OCI-LY7 (cell line): ENCODE measurements around the gene KRTAP10-9.

Experiments
- CTCF ChIP-seq: fragments of 200-600 bp; sonication (generic); conservative IDR thresholded peaks from 2 replicates; pipeline ENCODE4 v1.5.1; 2014; ENCODE audit warnings: mild to moderate bottlenecking, antibody characterized with exemption, low read length, moderate library complexity, mixed read lengths
- EZH2phosphoT487 ChIP-seq: fragments of 200-600 bp; sonication (generic); IDR thresholded peaks from 2 replicates; pipeline ENCODE4 v1.6.1; 2018; ENCODE audit warnings: low read depth, borderline replicate concordance, mild to moderate bottlenecking, mixed run types, antibody characterized with exemption, low read length, moderate library complexity, mixed read lengths

DNA sequence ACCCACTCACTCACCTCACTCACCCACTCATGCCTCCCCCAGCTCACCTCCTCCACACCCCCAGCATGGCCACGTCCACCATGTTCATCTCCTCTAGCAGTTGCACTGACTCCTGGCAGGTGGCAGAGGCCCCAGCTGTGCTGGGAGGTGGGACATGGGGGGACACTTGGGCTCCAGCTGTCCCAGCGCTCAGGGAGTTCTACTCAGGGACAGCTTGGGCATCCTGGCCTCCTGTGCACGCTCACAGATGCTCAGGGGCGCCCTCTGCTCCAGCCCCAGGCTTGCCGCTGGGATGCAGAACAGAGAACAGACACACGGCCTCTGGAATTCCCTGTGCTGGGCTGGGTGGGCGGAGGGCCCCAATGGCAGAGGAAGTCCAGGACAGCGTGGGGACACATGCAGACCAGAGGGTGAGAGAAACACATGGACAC lies 9.8 kb upstream of the KRTAP10-9 start:
- no peak for TF ChIP-seq CTCF
- TF ChIP-seq EZH2phosphoT487 = no peak
